ENCODE results near the gene VAMP1. TPM values are rescaled to one million over a fixed set of nuclear protein-coding genes. Genes with fewer than 3 reads are reported as not detected.
"Not testable (repeated sequence)": the region's sequence is repeated elsewhere in the genome, so short reads cannot be mapped to it uniquely, and the experiment has no call there.

The VAMP1 gene
- total RNA-seq, 6 experiments from 2014 or later = 8.6 to 13.0 (median 10.8) TPM

- H3K4me3 Mint-ChIP-seq = no peak overlapping the region
- H3K4me1 Mint-ChIP-seq (ENCODE audit: low read depth) = peaks cover 22% of the 10 kb centered on the region
- no peaks in the 10 kb centered on the region for H3K9me3 Mint-ChIP-seq
- no peaks in the 10 kb centered on the region for H3K36me3 Mint-ChIP-seq (ENCODE audit: low read depth)
- no peak for DNase-seq
- H3K27me3 Mint-ChIP-seq (ENCODE audit: insufficient read depth) = no peaks in the 10 kb centered on the region; the same call in 1 of the 2 replicates
- no peak for TF ChIP-seq CTCF (IDR thresholded peaks at IDR 0.05)
- H3K27ac Mint-ChIP-seq = no peak overlapping the region
Measured at GRCh38 chr12:6434205-6435140, 36.0 kb downstream of the VAMP1 start.

DNA sequence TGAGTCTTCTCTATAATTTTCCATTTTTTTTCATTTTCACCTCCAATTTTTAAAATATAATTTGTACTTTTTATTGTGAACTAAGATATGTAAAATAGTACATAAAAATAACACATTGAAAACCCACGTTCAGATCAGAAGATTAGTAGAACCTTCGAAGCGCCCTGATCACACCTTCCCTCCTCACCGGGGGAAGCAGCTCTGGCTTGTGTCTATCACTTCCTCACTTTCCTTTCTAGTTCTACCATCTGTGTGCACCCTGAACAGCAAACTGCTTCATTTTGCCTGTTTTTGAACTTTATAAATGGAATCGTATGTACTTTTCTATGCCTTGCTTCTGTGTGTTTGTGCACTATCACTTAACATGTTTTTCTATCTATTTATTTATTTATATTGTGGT lies 37.5 kb downstream of the VAMP1 start:
- Mint-ChIP-seq H3K27me3 (ENCODE audit: insufficient read depth) (no peaks in the 10 kb centered on the region; the same call in 1 of the 2 replicates), H3K4me3 (no peak overlapping the region), H3K36me3 (ENCODE audit: low read depth) (no peaks in the 10 kb centered on the region), H3K9me3 (no peaks in the 10 kb centered on the region), H3K4me1 (ENCODE audit: low read depth) (peaks cover 22% of the 10 kb centered on the region), H3K27ac (no peak overlapping the region)
- TF ChIP-seq CTCF (IDR thresholded peaks at IDR 0.05) = no peak
- DNase-seq = no peak

GRCh38 chr12:6430124-6430989 lies 40.1 kb downstream of the VAMP1 start:
- Mint-ChIP-seq H3K4me1 (ENCODE audit: low read depth) (peaks cover 22% of the 10 kb centered on the region), H3K9me3 (no peaks in the 10 kb centered on the region), H3K36me3 (ENCODE audit: low read depth) (no peaks in the 10 kb centered on the region), H3K27me3 (ENCODE audit: insufficient read depth) (no peaks in the 10 kb centered on the region; the same call in 1 of the 2 replicates), H3K27ac (peak overlapping the region; percentile 95), H3K4me3 (peak overlapping the region; percentile 77)
- peak; percentile 7; the same call in 1 of the 2 replicates for TF ChIP-seq CTCF (IDR thresholded peaks at IDR 0.05)
- DNase-seq = peak; percentile 95

DNA sequence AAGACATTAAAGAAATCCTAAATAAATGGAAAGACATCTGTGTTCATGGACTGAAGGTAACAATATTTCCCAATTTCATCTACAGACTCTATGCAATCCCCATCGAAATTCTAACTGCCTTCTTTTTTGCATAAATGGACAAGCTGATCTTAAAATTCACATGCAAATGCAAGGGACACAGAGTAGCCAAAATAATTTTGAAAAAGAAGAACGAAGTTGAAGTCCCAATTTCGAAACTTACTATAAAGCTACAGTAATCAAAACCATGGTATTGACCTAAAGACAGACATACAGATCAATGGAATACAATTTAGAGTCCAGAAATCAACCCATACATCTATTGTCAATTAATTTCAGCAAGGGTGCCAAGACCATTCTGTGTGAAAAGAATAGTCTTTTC lies 42.2 kb downstream of the VAMP1 start:
- no peak for DNase-seq
- Mint-ChIP-seq H3K27me3 (ENCODE audit: insufficient read depth) (no peaks in the 10 kb centered on the region; the same call in 1 of the 2 replicates), H3K4me3 (no peak overlapping the region), H3K9me3 (no peaks in the 10 kb centered on the region), H3K36me3 (ENCODE audit: low read depth) (no peaks in the 10 kb centered on the region), H3K27ac (no peak overlapping the region), H3K4me1 (ENCODE audit: low read depth) (peaks cover 28% of the 10 kb centered on the region)
- TF ChIP-seq CTCF (IDR thresholded peaks at IDR 0.05) = no peak

DNA sequence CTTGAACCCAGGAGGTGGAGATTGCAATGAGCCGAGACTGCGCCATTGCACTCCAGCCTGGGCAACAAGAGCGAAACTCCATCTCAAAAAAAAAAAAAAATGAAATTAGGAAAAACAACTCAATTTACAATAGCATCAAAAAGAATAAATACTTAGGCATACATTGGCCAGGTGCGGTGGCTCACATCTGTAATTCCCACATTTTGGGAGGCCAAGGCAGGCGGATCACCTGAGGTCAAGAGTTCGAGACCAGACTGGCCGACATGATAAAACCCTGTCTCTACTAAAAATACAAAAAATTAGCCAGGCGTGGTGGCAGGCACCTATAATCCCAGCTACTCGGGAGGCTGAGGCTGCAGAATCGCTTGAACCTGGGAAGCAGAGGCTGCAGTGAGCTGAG lies 42.7 kb downstream of the VAMP1 start:
- not testable (repeated sequence) for H3K27ac Mint-ChIP-seq; H3K36me3 Mint-ChIP-seq (ENCODE audit: low read depth); H3K27me3 Mint-ChIP-seq (ENCODE audit: insufficient read depth); H3K9me3 Mint-ChIP-seq; DNase-seq; H3K4me3 Mint-ChIP-seq
- H3K4me1 Mint-ChIP-seq (ENCODE audit: low read depth) = peaks cover 30% of the 10 kb centered on the region

All from HFFc6 (cell line).